ENCODE measurements around the gene MMP20.

Gene MMP20

DNA sequence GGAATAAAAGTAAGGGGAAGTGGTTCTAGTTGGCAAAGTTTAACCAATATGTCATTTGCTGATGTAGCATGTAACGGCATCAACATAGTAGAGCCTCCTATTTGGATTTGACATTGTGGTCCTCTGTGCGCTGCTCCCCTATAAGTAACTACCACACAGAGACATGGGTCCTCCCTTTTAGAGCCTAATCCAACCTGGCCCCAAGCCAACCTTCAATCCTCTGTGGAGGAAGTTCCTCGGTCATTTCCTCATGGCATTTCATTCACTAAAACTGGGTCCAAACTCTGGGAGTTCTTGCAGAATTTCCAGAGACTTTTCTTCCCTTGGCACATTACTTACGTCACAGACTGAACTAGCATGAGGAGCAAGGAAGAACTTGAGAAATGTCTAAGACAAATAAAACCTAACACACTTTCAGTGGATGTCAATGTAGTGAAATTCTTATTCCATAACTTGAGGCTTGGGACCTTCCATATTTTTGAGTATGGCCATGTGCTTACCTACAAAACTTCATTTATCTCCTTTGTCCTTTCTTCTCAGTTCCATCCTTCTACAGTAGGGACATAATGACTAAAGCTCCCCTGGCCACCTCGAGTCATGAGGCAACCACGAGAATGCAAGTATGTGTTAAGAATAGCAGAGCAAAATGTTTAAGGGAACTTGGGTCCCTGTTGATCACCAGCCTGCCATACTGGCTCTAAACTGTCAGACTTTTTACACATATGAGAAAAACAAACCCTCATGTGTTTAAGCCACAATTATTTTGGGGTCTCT, 34.7 kb downstream of the MMP20 start:
- DNase-seq = no peak

DNA sequence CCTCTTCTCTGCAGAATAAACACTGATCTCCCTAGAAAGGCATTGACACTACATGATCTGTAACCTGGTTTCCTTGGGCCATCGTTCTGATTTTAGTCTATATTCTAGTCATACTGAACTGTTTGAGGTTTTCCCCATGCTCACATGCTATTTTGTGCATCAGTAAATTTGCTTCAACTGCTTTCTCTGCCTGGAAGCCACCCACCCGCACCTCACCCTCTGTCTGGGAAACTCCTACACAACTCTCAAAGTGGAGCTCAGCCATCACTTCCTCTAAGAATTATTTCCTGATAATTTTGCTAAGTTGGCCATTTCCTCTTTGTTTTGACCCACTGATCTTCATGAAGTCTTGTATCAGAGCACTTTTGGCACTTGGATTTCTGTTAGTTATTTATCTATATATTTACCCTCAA, 36.1 kb downstream of the MMP20 start:
- peak; percentile 21 for DNase-seq

DNA sequence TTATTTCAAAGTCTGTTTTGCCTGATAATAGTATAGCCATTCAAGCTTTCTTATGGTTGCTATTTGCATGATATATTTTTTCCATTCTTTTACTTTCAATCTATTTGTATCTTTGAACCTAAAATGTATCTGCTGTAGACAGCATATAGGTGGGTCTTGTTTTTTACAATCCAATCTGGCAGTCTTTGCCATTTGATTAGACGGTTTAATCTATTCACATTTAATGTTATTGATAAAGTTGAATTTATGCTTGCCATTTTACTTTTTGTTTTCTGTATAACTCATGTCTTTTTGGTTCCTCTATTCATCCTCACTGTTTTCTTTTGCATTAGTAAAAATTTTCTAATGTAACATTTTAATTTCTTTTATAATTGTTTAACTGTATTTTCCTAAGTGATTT, 37.4 kb downstream of the MMP20 start:
- no peak for DNase-seq

DNA sequence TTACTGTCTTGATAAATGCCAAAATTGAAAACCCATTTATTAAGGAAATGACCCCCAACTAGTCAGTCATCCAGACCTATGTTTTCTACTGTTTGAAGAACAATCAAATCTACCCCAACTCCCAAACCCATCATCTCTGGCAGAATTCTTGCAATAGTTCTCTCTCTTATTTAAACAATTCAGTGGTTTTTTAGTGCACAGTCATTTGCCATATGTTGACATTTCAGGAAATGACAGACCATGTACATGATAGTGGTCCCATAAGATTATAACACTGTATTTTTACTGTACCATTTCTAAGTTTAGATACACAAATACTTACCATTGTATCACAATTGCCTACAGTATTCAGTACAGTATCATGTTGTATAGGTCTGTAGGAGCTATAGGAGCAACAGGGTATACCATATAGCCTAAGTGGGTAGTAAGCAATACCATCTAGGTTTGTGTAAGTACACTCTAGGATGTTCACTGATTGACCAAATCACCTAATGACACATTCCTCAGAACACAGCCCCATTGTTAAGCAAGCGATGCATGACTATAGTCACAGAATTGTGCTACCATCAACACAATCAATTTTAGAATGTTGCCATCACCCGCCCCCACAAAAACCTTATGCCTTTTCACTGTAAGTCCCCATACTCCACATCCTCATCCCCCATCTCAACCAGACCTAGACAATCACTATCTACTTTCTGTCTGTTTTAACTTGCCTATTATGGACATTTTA, 41.8 kb downstream of the MMP20 start:
- DNase-seq = no peak

DNA sequence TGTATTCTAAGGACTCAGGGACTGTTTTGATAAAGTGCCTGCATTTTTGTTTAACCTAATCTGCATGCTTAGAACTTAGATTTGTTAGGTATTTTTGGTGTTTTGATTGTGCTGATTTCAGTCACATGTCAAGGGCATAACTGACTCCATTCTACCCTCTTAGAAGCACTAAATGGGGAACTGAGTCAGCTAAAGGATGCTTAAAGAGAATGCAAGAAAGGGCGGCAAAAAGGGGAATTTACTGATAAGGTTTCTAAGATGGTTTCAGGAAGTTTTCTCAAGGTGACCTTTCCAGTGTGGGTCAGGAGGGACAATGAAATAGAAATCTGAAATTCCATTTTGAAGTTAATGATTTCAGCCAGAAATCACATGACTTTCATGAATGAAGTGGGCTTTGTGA, 43.0 kb downstream of the MMP20 start:
- no peak for DNase-seq

DNA sequence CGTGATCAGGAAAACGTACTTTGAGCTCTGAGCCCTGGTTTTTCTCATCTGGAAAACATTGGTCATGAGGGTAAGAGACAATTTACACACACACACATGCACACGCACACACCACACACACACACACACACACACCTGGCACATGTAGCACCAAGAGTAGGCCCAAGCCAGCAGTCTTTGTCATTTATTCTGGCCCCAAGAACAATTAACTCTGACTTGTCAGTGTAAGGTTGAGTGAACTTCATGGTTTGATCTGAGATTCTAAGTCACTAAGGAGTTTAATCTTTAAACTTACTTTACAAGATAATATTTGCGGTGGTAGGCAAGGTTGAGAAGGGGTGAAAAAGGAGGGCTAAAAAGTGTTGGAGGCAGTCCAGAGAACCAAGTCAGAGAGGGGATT, 44.1 kb downstream of the MMP20 start:
- no peak for DNase-seq

DNA sequence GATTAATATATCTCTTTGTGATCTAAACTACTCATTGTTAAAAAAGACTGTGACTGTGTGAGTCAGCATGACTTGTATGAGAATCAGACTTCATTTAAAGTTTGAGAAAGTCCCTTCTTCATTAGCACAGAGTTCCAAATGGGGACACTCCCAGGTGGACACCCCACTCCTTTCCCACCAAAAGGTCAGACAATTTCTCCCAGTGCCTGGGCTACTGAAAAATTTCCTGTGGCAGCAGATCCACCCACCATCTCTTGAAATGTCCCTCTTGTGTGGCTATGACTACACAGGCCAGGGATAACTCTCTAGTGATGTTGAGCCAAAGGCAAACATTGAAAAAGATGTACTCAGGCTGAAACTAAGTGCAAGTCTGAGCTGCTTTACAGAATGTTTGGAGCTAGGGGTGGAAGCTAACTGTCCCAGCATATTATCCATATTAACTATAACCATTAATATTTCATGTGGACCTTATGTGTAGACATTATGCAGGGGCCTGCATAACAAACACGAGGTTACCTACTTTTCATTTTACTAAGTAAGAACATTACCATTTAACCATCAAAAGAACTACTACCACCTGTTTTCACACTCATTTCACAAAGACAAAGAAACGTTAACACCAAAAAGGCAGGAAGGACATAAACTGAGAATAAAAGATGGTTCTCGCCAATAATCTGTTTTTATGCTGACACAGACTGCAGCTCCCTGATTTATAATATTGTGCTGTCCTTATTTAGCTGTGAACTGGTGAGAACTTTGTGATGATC, 44.8 kb downstream of the MMP20 start:
- no peak for DNase-seq

DNA sequence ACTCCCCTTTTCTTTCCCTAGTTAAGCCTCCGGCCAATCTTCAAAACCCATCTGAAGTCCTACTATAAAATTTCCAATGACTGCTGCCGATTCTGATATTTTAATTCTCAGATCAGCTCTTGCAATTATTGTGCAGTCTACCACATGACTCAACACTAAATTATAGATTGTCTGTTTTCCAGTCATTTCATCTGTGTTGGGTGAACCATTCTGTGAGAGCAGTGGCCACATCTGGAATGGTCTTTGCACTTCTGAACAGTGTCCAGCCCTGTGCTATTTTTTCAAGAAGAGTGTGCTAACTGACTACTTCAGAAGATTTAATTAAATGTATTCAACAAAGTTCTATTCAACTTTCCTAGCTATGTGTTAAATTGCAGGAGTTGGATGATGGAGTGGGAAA, 47.4 kb downstream of the MMP20 start:
- DNase-seq = no peak

DNA sequence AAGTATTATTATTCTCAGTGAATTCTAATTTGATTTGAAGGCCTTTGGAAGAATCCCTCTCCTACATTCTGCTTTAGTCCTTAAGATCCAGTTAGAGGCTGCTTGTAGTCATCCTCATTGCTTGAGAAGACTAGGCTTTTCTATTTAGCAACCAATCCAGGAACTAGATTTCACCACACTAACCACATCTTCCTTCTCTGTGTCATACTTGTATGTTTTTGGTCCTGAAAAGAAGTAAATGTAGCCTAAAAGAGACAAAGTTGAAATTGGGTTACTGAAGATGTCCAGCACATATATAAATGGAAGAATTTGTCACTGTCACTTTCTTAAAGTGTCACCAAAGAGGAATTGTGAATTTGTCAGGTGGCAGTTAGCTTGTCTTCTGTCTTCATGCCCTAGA, 48.0 kb downstream of the MMP20 start:
- no peak for DNase-seq

DNA sequence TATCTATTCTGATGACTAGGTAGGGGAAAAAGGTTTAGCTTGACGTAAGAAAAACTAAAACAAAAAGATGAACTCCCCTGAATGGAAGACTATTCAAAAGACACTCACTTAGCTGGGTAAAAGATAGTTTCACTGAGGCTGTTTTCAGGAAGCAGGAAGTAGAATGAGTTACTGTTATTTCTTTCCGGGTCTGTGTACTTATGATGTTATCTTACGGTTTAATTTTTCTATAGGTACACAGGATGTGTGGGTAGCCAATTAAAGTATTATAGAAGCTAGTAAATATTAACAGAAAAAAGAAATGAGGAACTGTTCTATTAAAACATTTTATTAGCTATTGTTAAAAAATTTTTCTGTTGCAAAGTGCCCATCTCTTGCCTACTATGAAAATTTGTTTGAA, 48.8 kb downstream of the MMP20 start:
- DNase-seq = no peak

DNA sequence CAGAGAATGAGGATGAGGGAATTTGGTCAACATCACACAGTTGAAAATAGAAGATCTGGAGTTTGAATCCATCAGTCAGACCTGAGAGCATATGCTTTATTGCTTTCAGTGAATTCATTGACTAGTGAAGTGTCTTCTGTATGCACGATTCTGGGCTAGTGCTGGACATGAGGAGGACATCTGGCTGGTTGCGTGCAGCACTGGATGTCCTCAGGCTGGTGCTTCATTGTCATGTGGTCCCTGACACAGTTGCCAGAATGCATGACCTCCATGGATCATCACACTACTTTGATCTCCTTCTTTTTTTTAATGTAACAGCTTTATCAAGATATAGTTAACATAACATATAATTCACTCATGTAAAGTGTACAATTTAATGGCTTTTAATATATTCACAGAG, 50.1 kb downstream of the MMP20 start:
- DNase-seq = no peak

DNA sequence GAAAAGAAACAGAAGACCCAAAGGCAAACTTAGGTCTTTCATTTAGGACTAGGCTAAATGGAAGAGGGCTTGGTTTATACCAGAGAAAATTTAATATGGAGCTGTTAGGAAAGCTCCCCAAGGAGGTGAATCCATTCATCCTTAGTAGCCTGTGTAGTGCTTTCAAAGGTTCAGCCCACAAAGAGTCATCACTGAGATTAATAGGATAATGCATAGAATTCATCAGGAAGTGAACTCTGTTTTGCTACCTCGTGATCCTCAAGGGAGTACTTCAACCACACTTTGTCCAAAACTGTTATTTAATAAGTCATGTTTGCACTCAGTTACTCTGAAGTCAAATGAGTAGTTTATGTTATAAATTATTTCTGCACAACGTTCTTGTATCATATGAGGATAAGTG, 51.3 kb downstream of the MMP20 start:
- DNase-seq = no peak

DNA sequence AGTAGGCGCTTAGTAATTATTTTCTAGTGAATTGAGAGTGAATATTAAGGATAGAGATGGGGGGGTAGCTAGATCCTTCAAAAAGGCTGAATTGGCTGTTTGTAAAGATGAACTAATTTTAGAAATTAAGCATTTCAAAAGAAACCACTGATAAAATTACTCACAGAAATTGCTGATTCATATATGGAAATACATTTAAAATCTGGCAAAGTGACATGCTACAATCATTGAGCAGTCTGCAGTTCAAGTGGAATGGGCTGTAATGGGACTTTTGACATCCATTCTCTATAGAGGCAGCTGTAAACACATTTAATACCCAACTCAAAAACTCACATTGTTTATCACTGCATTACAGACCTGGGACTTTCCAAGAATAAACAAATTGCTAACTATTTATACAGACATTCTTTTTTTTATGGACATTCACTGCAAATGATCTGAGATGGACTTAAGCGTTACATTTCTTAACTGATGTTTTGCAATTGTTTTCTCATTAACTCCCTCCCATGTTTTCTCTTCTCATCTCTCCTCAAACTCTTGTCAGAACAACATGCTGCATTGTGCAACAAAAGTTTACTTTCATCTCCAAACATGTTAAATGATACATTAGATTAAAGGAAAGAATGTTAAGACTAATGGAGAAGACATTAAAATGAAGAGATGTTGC, 52.4 kb downstream of the MMP20 start:
- DNase-seq = no peak

DNA sequence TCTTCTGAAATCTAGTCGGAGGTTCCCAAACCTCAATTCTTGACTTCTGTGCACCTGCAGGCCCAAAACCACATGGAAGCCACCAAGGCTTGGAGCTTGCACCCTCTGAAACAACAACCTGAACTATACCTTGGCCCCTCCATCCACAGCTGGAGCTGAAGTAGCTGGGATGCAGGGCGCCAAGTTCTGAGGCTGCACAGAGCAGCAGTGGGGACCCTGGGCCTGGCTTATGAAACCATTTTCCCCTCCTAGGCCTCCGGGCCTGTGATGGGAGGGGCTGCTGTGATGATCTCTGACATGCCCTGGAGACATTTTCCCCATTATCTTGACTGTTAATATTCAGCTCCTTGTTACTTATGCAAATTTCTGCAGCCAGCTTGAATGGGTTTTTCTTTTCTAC, 56.3 kb downstream of the MMP20 start:
- DNase-seq = no peak

DNA sequence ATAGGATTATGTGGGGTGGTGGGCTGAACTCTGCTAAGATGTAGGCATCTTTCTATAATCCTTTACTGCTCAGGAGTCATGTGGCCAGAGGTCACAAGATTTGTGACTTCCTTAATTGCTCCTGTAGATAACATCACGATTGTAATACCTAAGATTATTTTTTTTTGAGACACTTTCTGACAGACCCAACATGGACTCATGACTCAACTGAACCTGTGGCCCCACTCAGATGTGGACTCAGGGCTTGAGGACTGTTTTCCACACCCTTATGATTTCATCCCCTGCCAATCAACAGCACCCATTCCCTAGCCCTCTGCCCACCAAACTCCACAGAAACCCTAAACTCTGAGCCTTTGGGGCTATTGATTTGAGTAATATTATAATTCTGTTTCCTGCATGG, 59.0 kb downstream of the MMP20 start:
- no peak for DNase-seq

DNA sequence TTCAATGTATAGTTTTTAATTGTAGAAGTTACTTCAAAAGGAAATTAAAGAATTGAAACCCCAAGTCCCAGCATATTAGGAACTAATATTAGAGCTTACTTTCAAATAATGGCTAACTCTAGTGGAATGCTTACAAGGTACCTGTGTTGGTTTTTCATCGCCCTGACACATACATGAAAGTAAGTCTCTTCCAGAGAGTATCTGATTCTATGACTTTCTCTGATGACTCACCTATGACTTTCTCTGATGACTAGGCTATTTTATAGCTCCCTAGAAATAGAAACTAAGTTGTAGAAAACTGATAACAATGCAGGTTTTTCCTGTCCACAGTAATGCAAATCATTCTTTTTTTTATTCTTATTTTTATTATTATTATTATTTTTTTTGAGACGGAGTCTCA, 61.0 kb downstream of the MMP20 start:
- DNase-seq = peak; percentile 28

DNA sequence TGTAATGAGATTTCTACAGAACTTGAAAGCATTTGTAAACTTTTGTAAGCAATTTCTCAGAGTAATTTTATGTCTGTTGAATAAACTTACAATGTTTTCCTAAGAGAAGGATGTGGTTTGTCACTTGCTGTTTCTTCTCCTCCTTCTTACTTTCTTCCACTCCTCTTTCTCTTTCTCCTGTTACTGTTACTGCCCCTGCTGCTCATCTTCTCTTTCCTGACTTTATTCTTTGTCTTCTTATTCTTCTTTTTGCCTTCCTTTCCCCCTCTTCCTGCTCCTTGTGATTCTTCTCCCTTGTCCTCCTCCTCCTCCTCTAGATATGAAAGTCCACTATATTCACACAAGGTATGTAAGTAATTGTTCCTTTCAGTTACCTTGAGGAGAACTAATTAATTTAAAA, 63.5 kb downstream of the MMP20 start:
- no peak for DNase-seq

DNA sequence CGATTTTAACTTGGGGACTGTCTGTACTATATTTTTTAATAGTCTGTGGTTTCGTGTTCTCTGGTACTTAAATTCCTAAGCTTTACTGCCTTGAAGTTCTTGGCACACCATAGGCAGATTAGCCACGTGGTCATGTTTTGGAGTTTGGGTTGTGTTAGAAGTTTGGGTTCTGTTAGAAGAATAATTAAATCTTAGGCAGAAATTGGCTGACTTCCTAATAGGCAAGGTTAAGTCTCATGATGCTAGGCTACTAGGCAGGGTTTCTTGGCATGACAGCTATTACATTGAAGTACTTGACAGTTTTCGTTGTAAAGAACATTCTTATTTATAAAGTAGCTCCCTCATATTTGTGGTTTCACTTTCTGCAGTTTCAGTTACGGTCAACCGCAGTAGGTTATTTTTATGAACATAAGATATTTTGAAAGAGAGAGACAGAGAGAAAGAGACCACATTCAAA, 64.5 kb downstream of the MMP20 start:
- DNase-seq = peak; percentile 42

DNA sequence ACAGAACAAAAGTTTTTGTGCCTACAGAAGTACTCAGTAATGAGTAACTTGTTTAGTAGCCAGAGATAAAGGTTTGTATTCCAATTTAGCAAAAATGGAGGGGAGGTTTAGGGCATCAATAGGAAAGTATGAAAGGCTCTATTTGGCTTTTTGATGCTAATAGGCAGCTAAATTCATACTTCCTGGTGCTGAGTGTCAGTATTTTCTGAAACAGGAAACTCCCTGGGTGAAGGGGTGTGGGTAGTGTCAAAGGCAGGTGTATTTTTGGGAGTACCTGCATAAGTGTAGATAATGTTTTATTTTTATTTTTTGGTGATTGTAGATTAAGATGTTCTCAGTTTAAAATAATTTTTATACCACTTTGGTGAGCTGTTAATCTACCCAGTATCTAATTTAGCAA, 65.3 kb downstream of the MMP20 start:
- DNase-seq = no peak

DNA sequence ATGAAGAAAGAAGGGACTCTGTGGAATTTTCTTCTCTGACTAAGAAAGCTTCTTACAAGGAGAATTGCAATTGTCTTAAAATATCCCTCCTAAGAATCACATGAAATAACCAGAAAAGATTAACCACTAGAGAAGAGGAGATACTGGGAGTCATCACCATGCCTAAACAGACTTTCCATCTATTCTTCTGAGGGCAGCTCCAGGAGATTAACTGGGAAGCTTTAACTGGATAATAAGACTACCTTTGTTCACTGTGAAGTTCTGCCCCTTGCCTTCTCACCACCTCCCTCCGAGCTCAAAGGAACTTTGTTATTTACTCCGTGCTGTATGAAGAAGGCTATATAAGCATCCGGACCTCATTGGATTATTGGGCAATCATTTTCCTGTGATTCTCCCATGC, 70.0 kb downstream of the MMP20 start:
- DNase-seq = no peak

DNA sequence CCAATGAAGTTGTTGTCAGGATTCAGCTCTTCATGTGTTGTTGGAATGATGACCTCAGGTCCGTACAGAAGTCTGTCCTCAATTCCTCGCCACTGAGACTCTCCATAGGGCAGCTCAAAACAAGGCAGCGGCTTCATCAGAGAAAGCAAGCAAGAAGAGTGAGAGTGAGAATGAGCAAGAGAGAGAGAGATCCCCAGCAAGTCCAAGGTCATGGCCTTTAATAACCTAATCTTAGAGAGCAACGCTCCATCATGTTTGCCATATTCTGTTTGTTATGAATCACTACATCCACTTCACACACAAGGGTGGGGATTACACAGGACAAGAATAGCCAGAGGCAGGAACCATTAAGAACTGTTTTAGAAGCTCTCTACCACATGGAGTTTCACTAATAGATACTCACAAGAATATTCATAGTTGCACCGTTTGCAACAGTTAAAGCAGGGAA, 71.3 kb downstream of the MMP20 start:
- DNase-seq = no peak

DNA sequence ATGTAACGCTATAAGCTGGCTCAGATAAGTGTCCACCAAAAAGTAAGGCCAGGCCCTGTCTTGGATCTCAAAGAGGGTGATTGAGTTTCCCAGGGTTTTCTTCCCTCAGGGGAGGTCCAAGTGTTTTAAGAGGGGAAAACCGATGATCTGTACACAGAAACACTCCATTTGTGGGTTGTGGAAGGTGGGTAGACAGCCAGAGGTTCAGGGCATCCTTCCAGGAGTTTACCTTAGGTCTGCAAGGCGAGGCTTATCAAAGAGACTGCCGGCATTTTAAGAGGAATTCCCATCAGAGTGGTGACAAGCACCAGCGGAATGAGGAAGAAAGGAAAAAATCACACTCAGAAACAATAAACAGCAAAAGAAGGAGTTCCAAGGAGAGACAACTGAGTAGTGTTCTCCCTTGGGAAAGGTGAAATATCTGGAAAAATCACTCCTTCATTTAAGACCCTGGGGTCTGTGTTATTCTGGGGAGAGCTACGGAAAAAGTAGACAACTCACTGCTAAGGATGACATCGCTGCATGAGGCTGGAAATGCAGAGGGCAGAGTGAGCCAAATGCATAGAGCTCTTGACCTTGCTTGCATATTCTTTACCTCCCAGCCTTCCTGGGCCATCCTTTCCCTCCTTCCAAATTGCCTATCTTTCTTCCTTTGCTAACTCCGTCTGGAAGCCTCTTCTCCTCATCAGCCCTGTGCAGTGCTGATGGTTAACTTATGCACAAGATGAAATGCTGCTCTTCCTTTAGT, 72.5 kb downstream of the MMP20 start:
- no peak for DNase-seq
